GM19372 (cell line): ENCODE data around the gene PPTC7.
"Not testable (repeated sequence)": the region's sequence is repeated elsewhere in the genome, so short reads cannot be mapped to it uniquely, and the experiment has no call there.

Source experiments
- ATAC-seq: cut with Tn5 transposase; IDR thresholded peaks from one replicate; pipeline ENCODE4 v1.9.1; 2021; ENCODE audit warnings: mild to moderate bottlenecking, low read depth, moderate library complexity; ENCODE audit not compliant: unreplicated experiment

Gene PPTC7, protein sequence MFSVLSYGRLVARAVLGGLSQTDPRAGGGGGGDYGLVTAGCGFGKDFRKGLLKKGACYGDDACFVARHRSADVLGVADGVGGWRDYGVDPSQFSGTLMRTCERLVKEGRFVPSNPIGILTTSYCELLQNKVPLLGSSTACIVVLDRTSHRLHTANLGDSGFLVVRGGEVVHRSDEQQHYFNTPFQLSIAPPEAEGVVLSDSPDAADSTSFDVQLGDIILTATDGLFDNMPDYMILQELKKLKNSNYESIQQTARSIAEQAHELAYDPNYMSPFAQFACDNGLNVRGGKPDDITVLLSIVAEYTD

DNA sequence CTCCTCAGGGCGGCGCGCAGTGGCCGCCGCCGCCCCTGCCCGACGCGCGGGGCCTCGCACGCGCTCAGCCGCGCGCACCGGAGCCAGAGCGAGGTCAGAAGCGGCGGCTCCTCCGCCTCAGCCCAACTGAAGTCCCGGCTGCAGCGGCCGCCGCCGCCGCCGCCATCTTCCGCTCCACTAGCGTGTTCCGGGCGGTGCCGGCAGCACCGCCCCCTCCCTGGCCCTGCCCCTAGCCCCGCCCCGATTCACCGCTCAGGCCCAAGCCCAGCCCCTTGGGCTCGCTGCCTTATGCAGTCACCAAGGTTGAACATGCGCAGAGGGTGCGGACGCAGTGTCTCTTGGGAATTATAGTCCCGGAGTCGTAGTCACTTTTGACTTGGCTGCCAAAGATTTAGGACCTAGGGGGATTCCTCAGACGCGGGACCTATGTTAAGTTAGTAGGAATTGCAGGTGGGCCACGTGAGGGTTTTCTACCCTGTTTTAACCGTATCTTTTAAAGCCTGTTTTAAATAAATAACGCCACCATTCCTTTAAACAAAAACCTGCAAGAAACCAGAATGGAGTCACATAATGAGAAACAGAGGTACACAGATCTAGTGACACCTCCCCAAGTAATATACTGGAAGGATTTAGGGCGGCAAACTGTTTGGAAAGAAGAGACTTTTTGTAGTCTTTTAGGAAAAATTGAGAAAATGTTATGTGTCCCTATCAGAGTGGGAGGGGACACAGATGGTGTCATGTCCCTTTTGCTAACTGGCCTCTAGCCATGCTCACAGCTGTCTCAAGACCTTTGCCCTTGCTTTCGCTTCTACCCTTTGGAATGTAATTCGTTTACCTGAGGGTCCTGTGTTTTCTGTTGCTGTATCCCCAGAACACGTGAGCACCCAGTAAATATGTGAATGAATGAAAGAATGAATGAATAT, at the start of gene PPTC7:
Gene PPTC7 (minus strand): TSS at position 182 of the 923 bp plus-strand sequence. CDS start 287 bp downstream, outside the sequence.
- ATAC-seq = peak; percentile 89

DNA sequence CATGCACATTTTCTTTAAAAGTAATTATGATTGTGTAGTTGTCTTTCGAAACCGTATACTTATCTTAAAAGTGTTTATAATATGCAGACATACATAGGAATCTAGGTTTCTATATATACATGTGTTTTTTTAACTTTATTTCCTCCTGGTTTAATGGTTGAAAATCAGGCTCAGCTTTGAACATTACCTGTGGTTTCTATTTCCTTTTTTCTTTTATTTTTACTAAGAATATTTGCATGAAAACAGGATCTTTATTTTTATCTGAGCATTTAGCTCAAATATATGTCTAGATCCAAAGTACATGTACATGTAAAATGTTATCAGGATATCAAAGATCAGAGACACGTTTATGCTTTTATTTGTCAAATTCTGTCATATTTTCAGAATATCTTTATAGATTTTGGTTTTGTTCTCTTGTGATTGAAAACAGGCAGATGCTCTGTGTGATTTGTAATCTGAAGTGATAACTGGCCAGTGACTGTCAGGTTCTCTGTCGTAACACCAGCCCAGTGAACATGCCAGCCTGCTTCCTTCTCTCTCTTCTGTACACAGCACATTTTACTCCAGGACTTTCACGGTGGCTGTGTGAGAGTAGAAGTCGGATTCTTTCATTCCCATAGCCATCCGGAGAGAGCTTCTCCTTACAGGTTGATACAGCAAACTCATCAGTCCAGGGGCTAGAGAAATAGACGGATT, 44.5 kb upstream of the PPTC7 start:
- ATAC-seq = no peak

DNA sequence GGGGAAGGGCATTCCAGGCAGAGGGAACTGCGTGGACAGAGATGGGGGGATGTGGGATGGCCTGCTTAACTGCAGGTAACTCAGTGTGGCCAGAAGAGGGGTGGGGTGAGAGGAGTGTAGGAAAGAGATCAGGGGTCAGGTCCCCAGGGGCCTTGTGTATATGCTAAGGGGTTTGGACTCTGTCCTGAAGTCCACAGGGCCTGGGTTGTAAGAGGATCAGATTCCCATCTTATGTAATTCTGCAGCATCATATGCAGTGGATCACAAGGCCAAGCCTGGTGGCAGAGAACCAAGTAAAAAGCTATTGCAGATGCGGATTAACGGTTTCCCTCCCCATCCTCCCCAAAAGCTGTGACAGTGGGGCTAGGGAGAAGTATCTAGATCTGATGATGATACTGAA, 39.5 kb upstream of the PPTC7 start:
- ATAC-seq = no peak

DNA sequence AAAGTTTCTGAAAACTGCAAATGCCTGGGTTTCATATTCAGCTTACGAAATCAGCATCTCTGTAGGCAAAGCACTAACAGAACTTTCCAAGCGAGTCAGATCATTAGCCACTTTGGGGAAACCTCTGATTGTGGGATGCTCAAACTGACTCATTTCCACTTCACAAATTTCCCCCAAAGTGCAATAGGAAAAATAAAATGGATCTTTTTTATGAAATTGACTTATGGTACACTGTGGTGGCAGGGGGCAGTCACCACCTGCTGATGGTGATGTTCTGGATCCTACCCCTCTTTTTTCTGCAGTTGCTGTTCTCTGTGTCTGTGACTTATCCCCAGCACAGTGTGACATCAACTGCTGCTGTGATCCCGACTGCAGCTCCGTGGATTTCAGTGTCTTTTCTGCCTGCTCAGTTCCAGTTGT, 36.4 kb upstream of the PPTC7 start:
- no peak for ATAC-seq

DNA sequence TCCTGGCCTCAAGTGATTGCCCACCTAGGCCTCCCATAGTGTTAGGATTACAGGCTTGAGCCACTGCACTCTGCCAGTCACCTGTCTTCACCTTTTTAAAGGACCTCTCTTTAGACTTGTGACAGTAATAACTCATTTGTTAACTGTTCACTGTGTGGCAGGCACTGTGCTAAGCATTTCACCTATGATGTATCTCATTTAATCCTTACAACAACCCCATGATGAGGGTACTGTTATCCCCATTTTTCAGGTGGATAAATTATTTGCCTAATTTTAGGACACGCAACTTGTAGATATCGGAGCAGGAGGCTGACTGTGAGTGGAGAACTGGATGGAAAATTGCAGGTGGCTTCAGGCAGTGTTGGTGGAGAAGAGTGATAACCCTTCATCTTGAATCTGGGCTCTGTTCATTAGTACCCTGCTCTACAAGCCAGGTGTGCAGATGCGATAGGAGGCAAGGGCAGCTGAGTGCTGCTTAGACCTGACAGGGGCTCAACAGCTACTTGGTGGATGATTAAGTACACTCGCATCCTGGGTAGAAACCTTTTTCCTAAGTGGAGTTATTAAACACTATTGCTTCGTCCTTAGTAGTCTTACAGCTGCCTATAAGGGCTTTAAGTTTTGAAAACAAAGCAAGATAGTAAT, 33.5 kb upstream of the PPTC7 start:
- ATAC-seq = no peak

DNA sequence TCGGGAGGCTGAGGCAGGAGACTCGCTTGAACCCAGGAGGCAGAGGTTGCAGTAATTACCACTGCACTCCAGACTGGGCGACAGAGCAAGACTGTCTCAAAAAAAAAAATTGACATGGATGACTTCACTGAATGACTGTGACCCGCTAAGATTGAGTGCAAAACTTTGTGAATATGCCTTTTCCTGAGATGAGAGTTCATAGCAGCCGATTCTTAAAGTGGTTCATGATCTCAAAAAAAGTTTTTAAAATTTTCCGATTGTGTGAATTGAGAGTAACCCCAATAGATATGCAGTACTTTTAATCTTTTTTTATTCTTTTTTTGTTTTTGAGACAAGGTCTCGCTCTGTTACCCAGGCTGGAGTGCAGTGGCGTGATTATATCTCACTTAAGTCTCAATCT, 32.1 kb upstream of the PPTC7 start:
- ATAC-seq = no peak

DNA sequence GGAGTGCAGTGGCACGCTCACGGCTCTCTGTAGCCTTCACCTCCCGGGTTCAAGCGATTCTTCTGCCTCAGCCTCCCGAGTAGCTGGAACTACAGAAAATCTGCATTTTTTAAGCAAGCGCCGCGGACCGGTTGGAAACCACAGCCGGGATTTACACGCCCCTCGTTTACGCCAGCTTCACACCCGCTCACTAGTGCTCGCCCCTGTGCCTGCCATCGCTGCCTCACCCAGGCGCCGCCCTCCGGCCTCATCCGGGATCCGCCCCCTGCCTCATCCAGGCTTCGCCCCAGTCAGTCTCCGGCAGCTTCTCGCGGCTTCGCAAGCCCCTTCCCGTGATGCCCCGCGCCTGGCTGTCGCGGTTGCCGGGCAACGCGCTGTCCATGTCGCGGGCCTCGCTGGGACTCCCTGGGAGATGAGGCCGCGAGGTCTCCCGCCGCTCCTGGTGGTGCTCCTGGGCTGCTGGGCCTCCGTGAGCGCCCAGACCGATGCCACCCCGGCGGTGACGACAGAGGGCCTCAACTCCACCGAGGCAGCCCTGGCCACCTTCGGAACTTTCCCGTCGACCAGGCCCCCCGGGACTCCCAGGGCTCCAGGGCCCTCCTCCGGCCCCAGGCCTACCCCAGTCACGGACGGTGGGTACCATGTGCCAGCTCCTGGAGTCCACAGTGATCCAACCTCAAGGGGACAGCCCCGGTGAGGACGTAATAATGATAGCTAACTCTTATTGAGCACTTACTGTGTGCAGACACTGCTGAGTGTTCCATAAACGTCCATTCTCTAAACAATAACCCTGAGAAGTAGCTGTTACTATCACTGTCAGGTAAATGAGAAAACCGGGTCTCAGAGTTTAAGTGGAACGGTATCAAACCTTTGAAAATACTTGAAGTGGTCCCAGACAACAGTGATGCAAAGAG, 30.9 kb upstream of the PPTC7 start, which contains the start of gene TCTN1:
Gene TCTN1 (plus strand): TSS at position 359 of the 914 bp plus-strand sequence. CDS start 54 bp downstream, at position 413.
- ATAC-seq = peak; percentile 93

DNA sequence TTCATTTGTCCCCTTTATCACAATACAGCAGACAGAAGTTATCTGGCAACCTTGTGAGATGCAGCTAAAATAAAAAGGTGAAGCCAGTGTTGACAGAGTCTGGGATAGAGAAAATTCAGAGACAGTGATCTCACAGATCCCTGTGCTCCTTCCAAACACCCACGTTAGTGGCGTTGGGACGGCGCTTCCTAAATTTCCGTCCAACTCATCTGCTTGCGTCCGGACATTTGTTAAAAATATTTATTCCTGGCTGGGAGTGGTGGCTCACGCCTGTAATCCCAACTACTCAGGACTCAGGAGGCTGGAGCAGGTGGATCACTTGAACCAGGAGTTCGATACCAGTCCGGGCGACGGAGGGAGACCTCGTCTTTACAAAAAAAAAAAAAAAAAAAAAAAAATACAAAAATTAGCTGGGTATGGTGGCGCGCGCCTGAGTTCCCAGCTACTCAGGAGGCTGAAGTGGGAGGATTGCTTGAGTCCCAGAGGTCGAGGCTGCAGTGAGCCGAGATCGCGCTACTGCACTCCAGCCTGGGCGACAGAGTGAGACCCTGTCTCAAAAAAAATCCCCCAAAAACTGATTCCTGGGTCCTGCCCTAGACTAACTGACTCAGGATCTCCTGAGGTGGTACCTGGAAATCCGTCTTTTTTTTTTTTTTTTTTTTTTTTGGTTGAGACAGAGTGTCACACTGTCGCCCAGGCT, 30.1 kb upstream of the PPTC7 start:
- ATAC-seq = no peak

DNA sequence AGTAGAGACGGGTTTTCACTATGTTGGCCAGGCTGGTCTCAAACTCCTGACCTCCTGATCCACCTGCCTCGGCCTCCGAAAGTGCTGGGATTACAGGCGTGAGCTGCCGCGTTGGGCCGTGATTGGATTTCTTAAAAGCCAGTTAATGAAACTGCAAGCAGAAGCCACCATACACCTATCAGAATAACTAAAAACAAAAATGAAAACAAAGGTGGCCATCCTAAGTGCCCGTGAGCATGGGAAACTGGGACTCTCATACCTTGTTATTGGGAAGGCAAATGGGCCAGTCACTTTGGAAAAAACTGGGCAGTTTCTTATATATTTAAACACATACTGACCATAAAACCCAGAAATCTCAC, 23.1 kb upstream of the PPTC7 start:
- no peak for ATAC-seq

DNA sequence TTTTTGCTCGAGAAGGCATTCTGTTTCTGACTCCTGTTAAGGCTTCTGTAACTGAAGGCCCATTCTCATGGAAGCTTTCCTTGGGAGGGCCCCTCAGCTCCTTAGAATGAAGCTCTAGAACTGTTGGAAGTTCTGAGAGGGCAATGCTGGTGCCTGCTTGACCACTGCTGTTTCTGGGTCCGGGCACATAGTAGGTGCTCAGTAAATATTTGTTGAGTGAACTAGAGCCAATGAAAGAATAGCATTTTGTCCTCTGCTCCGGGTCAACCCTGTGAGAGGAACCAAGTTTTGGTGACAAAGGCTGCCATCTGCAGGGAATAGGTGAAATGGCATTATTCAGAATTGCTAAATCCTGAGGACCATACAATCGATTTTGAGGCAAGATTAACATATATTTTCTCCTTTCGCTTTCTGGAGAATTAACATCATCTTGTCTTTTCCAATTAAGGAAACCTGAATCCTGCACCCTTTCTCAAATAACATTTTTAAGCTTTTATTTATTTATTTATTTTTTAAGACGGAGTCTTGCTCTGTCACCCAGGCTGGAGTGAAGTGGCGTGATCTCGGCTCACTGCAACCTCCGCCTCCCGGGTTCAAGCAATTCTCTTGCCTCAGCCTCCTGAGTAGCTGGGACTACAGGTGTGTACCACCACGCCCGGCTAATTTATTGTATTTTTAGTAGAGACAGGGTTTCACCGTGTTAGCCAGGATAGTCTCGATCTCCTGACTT, 19.1 kb upstream of the PPTC7 start:
- not testable (repeated sequence) for ATAC-seq

DNA sequence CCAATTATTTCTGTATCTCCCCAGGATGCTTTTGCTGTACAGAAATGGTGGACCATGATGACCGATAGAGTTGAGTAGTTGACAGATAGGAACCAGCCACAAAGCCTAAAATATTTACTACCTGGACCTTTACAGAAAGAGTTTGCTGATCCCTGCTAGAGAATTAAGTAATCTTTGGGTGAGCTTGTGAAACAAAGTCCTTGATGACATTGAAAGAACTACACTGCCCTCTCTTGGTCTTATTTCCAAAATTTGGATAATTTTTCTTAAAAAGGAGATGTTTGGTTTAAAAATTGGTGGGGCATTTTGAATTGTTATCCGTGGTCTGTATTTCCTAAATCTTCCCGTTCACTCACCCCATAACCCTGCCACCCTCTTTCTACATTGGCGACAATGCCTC, 17.1 kb upstream of the PPTC7 start:
- no peak for ATAC-seq

DNA sequence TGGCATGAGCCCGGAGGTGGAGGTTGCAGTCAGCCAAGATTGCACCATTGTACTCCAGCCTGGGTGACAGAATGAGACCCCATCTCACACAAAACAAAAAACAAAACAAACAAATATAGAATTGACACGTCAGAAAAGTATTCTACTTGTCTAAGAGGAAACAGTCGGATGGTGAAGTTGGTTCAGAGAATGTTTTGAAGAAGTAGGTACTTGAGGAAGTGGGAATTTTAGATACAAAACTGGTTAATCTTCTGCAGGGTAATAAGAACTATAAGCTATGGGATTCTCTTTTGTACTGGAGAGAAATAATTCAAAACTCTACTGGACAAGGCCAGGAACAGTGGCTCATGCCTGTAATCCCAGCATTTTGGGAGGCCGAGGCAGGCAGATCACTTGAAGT, 16.2 kb upstream of the PPTC7 start:
- ATAC-seq = no peak

DNA sequence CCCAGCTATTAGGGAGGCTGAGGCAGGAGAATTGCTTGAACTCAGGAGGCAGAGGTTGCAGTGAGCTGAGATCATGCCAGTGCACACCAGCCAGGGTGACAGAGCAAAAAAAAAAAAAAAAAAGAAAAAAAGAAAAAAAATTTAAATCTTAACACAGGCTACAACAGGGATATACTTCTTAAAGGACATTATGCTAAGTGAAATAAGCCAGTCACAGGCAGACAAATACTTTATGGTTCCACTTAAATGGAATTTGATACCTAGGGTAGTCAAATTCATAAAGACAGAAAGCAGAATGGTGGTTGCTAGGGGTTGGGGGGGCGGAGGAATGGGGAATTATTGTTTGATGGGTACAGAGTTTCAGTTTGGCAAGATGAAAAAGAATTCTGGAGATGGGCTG, 14.8 kb upstream of the PPTC7 start:
- no peak for ATAC-seq

DNA sequence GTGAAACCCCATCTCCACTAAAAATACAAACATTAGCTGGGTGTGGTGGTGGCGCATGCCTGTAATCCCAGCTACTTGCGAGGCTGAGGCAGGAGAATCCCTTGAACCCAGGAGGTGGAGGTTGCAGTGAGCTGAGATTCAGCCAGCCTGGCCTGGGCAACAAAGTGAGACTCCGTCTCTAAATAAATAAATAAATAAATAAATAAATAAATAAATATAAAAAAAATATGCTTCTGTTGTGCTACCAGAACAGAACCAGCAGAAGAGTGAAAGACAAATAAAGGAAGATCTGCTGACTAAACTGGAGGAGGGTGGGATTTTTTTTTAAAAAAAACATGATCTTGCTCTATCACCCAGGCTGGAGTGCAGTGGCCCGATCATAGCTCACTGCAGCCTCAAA, 9.8 kb upstream of the PPTC7 start:
- not testable (repeated sequence) for ATAC-seq

DNA sequence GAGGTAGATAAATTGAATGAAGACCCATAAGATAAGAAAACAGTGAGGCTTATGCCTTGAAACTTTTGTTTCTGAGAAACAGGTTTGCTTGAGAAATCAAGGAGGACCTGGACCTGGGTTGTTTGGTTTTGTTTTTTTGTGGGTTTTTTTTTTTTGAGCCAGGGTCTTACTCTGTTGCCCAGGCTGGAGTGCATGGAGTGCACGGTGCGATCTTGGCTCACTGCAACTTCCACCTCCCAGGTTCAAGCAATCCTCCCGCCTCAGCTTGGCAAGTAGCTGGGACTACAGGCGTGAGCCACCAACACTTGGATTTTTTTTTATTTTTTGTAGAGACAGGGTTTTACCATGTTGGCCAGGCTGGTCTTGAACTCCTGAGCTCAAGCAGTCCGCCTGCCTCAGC, 9.0 kb upstream of the PPTC7 start:
- no peak for ATAC-seq

DNA sequence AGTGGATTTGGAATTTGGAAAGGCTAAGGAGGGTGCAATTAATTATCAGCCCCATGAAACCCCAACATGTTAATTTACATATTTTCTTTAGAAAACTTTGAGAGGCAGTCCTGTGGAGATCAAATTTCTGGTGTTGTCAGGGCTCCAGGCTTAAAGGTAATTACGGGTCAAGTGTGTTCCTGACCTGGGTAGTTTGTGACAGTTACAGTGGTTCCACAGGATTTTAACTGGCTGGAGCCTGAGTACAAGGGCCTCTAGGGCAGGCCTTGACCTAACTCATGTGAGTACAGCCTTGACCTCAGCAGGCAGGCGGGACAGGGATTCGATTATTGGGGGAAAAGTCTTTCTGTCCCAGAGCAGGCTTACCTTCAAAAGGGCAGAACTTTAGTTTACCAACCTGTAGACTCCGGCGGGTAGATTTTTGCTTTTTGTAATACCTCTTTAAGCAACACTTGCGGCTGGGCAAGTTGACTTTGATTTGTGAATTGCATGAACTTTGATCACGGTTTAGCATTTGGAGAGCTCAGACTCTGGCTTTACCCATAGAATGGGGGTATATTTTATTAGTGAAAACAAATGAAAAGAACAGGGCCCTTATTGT, 8.4 kb upstream of the PPTC7 start:
- no peak for ATAC-seq

DNA sequence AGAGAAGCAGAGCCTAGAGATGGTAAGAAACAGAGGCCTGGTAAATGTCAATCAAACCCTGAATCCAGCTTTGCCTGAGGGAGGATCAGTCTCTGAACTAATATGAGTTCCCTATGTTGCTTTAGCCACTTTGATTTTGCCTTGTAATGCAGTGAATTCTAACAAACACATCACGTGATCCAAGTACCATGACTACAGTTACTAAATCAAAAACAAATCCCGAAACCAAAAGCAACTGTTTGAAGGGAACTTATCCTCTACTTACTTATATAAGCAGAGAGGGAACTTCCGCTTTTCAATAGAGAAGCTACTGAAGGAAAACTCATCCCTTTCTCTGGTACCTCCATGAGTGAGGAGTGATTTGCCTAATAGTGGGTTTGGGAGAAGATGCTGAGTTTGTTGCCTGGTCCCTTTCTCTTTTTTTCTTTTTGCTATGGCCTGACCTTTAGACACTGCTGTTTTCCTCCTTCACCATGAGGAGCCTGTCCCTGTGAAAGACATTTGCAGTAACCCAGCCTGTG, 7.7 kb upstream of the PPTC7 start:
- ATAC-seq = peak; percentile 80

DNA sequence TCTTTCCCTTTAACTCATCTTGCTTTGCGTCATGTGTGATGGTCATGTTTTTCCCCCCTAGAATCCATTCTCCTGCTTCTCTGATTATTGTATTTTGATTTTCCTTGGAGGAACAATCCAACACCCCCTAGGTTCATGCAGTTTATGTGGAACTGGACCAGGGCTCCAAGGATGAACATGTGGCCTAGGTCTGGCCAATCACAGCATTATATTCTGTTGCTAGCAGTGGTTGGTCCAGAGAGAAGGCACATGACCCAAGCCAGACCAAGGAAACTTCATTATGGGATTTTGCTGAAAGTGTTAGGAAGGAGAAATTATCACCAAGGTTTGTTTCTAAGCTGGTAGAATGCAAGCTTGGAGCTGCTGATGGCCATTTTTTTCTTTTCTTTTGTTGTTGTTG, 6.9 kb upstream of the PPTC7 start:
- no peak for ATAC-seq
